Ovary (tissue), 3 donors: ENCODE measurements around the gene SSR1.

Source experiments
- CTCF ChIP-seq, 3 donors: fragments of 450-650 bp in 2 of 3; fragments of 200-600 bp in 1 of 3; IDR thresholded peaks; one replicate each; pipeline versions ENCODE4 v1.5.1 to v1.8.0; 2016 to 2022; ENCODE audit warnings: antibody characterized with exemption in 3 of 3, mild to moderate bottlenecking in 1 of 3
- EP300 ChIP-seq: sonication (generic); formaldehyde crosslinking; IDR thresholded peaks from one replicate; pipeline ENCODE4 v1.6.1; 2017; ENCODE audit warnings: antibody characterized with exemption
- POLR2A ChIP-seq: fragments of 450-650 bp; IDR thresholded peaks from one replicate; pipeline ENCODE4 v1.6.1; 2017; ENCODE audit warnings: antibody characterized with exemption, mild to moderate bottlenecking, moderate library complexity
- donor health status: DM: no; HTN: no; CAD: no.

DNA sequence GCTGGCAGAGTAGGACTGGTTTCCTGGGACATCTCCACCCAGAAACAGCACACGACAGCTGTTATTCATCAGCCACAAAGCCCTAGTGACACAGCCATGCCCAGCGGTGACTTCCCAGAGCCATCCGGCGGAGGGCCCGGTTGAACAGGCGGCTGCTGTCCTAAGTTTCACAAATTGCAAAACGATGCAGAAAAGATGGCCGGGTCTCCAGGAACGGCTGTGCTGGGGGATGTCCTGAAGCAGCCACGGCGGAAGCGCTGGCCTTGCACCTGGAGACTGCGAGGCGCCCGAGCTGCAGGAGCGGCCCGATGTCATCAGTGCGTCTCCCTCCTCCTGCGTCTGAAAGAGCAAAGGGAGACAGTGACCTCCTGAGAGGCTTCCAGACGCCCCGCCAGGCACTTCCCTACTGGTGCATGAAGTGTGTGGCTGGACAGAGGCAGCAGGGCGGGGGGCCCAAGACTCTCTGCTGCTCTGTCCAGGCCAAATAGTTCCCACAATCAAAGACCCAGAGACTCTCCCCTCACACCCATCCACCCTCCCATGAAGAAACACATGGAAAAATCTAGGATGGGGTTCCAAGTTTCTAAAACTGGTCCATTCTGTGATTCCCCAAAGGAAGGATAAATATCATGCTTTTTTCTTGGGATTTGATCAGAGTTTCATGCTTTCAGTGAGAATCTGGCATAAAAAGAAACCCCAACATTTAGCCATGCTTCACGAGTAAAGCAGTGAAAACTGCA is 44.0 kb downstream of the SSR1 start:
- TF ChIP-seq CTCF (IDR thresholded peaks at IDR 0.05) (no peak), POLR2A (no peak), EP300 (no peak)
